ENCODE measurements around the gene C5orf24.

Gene C5orf24

GRCh38 chr5:134887593-134888159 is 41.9 kb downstream of the C5orf24 start:
- no peak overlapping the region for H3K27ac ChIP-seq (ENCODE audit: low read depth, low read length)
- H3K36me3 ChIP-seq (ENCODE audit: control insufficient read depth, low read length) = peaks cover 30% of the 10 kb centered on the region
- no peaks in the 10 kb centered on the region for H3K9me2 ChIP-seq (replicated peaks; ENCODE audit: control insufficient read depth, low read length)
- no peak overlapping the region for H3K4me3 ChIP-seq (ENCODE audit: low read length)
- peaks cover 54% of the 10 kb centered on the region for H3K79me2 ChIP-seq (ENCODE audit: control insufficient read depth, low read length)
- H4K20me1 ChIP-seq (ENCODE audit: control insufficient read depth, insufficient read depth, low read depth, low read length) = no peaks in the 10 kb centered on the region
- TF ChIP-seq CTCF (IDR thresholded peaks at IDR 0.05; ENCODE audit: low read depth, low read length, poor library complexity, severe bottlenecking) (no peak), EZH2phosphoT487 (IDR thresholded peaks at IDR 0.05; ENCODE audit: borderline replicate concordance, low read length) (no peak)
- no peaks in the 10 kb centered on the region for H3F3A ChIP-seq (ENCODE audit: control insufficient read depth, insufficient read depth)
- no peaks in the 10 kb centered on the region for H3K27me3 ChIP-seq (ENCODE audit: control insufficient read depth, low read length)
- H3K9me3 ChIP-seq (ENCODE audit: control insufficient read depth, insufficient read depth, low read length) = no peaks in the 10 kb centered on the region
- peaks cover 17% of the 10 kb centered on the region for H3K4me1 ChIP-seq (ENCODE audit: control insufficient read depth, low read length)
- no peak overlapping the region for H3K4me2 ChIP-seq (ENCODE audit: low read length)

GRCh38 chr5:134889335-134889734 is 43.6 kb downstream of the C5orf24 start:
- Histone ChIP-seq H3K27ac (ENCODE audit: low read depth, low read length) (no peak overlapping the region), H3K9me2 (replicated peaks; ENCODE audit: control insufficient read depth, low read length) (no peaks in the 10 kb centered on the region), H3K4me2 (ENCODE audit: low read length) (no peak overlapping the region), H3K9me3 (ENCODE audit: control insufficient read depth, insufficient read depth, low read length) (no peaks in the 10 kb centered on the region), H4K20me1 (ENCODE audit: control insufficient read depth, insufficient read depth, low read depth, low read length) (no peaks in the 10 kb centered on the region), H3F3A (ENCODE audit: control insufficient read depth, insufficient read depth) (no peaks in the 10 kb centered on the region), H3K36me3 (ENCODE audit: control insufficient read depth, low read length) (peaks cover 36% of the 10 kb centered on the region), H3K79me2 (ENCODE audit: control insufficient read depth, low read length) (peaks cover 48% of the 10 kb centered on the region), H3K4me1 (ENCODE audit: control insufficient read depth, low read length) (peaks cover 18% of the 10 kb centered on the region), H3K4me3 (ENCODE audit: low read length) (no peak overlapping the region), H3K27me3 (ENCODE audit: control insufficient read depth, low read length) (no peaks in the 10 kb centered on the region)
- TF ChIP-seq CTCF (IDR thresholded peaks at IDR 0.05; ENCODE audit: low read depth, low read length, poor library complexity, severe bottlenecking) = no peak
- no peak for TF ChIP-seq EZH2phosphoT487 (IDR thresholded peaks at IDR 0.05; ENCODE audit: borderline replicate concordance, low read length)

- Histone ChIP-seq H3K9me2 (replicated peaks; ENCODE audit: control insufficient read depth, low read length) (no peaks in the 10 kb centered on the region), H3K4me3 (ENCODE audit: low read length) (no peak overlapping the region), H3K27me3 (ENCODE audit: control insufficient read depth, low read length) (no peaks in the 10 kb centered on the region), H4K20me1 (ENCODE audit: control insufficient read depth, insufficient read depth, low read depth, low read length) (no peaks in the 10 kb centered on the region), H3K27ac (ENCODE audit: low read depth, low read length) (no peak overlapping the region), H3F3A (ENCODE audit: control insufficient read depth, insufficient read depth) (no peaks in the 10 kb centered on the region; the same call in 1 of the 2 replicates), H3K4me1 (ENCODE audit: control insufficient read depth, low read length) (peaks cover 28% of the 10 kb centered on the region), H3K4me2 (ENCODE audit: low read length) (no peak overlapping the region), H3K9me3 (ENCODE audit: control insufficient read depth, insufficient read depth, low read length) (no peaks in the 10 kb centered on the region), H3K36me3 (ENCODE audit: control insufficient read depth, low read length) (peaks cover 50% of the 10 kb centered on the region), H3K79me2 (ENCODE audit: control insufficient read depth, low read length) (peaks cover 28% of the 10 kb centered on the region)
- no peak for TF ChIP-seq EZH2phosphoT487 (IDR thresholded peaks at IDR 0.05; ENCODE audit: borderline replicate concordance, low read length)
- no peak for TF ChIP-seq CTCF (IDR thresholded peaks at IDR 0.05; ENCODE audit: low read depth, low read length, poor library complexity, severe bottlenecking)
Measured at GRCh38 chr5:134891473-134891872, 45.7 kb downstream of the C5orf24 start.

Data from DOHH2 (cell line).